GM18951 (cell line): Measurements from ENCODE around the gene STK10.

Experiments used
- POLR2A ChIP-seq: IDR thresholded peaks from 4 replicates; pipeline ENCODE4 v1.6.1; 2011; ENCODE audit warnings: mild to moderate bottlenecking; ENCODE audit not compliant: insufficient read length, insufficient read depth; ENCODE audit errors: extremely low read depth
- in situ Hi-C: fragments of 300-500 bp; cut with MboI; formaldehyde crosslinking; loops from one replicate; pipeline ENCODE4 v1.12.0; 2022; ENCODE audit warnings: low sequenced_read_pairs, mixed read lengths, inconsistent platforms; ENCODE audit not compliant: unreplicated experiment

STK10 gene

GRCh38 chr5:172079876-172080275 lies 108.1 kb downstream of the STK10 start:
- in situ Hi-C loops: no loop called here
- TF ChIP-seq POLR2A: no peak

GRCh38 chr5:172078726-172079345 lies 109.2 kb downstream of the STK10 start:
- TF ChIP-seq POLR2A: no peak
- in situ Hi-C loops: no loop called here

GRCh38 chr5:172077664-172078425 lies 110.2 kb downstream of the STK10 start:
- TF ChIP-seq POLR2A: no peak
- in situ Hi-C loops: no loop called here

GRCh38 chr5:172076761-172077244 lies 111.2 kb downstream of the STK10 start:
- TF ChIP-seq POLR2A: no peak
- in situ Hi-C loops: no loop called here

GRCh38 chr5:172075656-172076055 lies 112.4 kb downstream of the STK10 start:
- in situ Hi-C loops: no loop called here
- no peak for TF ChIP-seq POLR2A

GRCh38 chr5:172074896-172075295 lies 113.1 kb downstream of the STK10 start:
- in situ Hi-C loops: no loop called here
- no peak for TF ChIP-seq POLR2A

GRCh38 chr5:172071309-172071875 lies 116.6 kb downstream of the STK10 start:
- in situ Hi-C loops: no loop called here
- no peak for TF ChIP-seq POLR2A

GRCh38 chr5:172065431-172066065 lies 122.5 kb downstream of the STK10 start:
- TF ChIP-seq POLR2A: no peak
- in situ Hi-C loops: no loop called here

GRCh38 chr5:172064766-172065165 lies 123.3 kb downstream of the STK10 start:
- in situ Hi-C loops: no loop called here
- no peak for TF ChIP-seq POLR2A

- in situ Hi-C loops: no loop called here
- TF ChIP-seq POLR2A: no peak
Observed at GRCh38 chr5:172064358-172064757, 123.7 kb downstream of the STK10 start.

GRCh38 chr5:172063463-172064235 lies 124.4 kb downstream of the STK10 start:
- in situ Hi-C loops: no loop called here
- no peak for TF ChIP-seq POLR2A

- in situ Hi-C loops: no loop called here
- no peak for TF ChIP-seq POLR2A
Observed at GRCh38 chr5:172059661-172060100, 128.3 kb downstream of the STK10 start.

GRCh38 chr5:172058088-172058487 lies 129.9 kb downstream of the STK10 start:
- in situ Hi-C loops: no loop called here
- TF ChIP-seq POLR2A: no peak
